Colon (tissue), 2 donors: Measurements from ENCODE around the gene DOCK11.
"Not testable (repeated sequence)": the region's sequence is repeated elsewhere in the genome, so short reads cannot be mapped to it uniquely, and the experiment has no call there.

Source experiments
- FAIRE-seq: peaks from 2 replicates; lab custom pipeline; 2012; peaks lifted over from hg19 to GRCh38; lab: Jason Lieb, UNC
- donor health status: control.
- donor health status: control.

DOCK11 gene

GRCh38 chrX:118570209-118570608 is 74.6 kb downstream of the DOCK11 start:
- FAIRE-seq = no peak

- FAIRE-seq = no peak
Measured at GRCh38 chrX:118571836-118572235, 76.2 kb downstream of the DOCK11 start.

- no peak for FAIRE-seq
Measured at GRCh38 chrX:118574666-118575065, 79.1 kb downstream of the DOCK11 start.

- FAIRE-seq = no peak
Measured at GRCh38 chrX:118577041-118577440, 81.4 kb downstream of the DOCK11 start.

GRCh38 chrX:118579417-118579816 is 83.8 kb downstream of the DOCK11 start:
- FAIRE-seq = no peak

GRCh38 chrX:118582926-118583325 is 87.3 kb downstream of the DOCK11 start:
- not testable (repeated sequence) for FAIRE-seq

- FAIRE-seq = no peak
Measured at GRCh38 chrX:118583781-118584180, 88.2 kb downstream of the DOCK11 start.

- FAIRE-seq = no peak
Measured at GRCh38 chrX:118585296-118585695, 89.7 kb downstream of the DOCK11 start.

GRCh38 chrX:118586206-118586605 is 90.6 kb downstream of the DOCK11 start:
- FAIRE-seq = not testable (repeated sequence)

GRCh38 chrX:118588715-118589114 is 93.1 kb downstream of the DOCK11 start:
- FAIRE-seq = no peak

- FAIRE-seq = no peak
Measured at GRCh38 chrX:118589227-118589626, 93.6 kb downstream of the DOCK11 start.

GRCh38 chrX:118593407-118593806 is 97.8 kb downstream of the DOCK11 start:
- FAIRE-seq = no peak

- FAIRE-seq = no peak
Measured at GRCh38 chrX:118594697-118595420, 99.2 kb downstream of the DOCK11 start.

GRCh38 chrX:118595501-118596042 is 100.0 kb downstream of the DOCK11 start:
- FAIRE-seq = peak; percentile 10

GRCh38 chrX:118596390-118596789 is 100.8 kb downstream of the DOCK11 start:
- no peak for FAIRE-seq

- FAIRE-seq = no peak
Measured at GRCh38 chrX:118603981-118604380, 108.4 kb downstream of the DOCK11 start.

- FAIRE-seq = peak; percentile 91
Measured at GRCh38 chrX:118612290-118612689, 116.7 kb downstream of the DOCK11 start.

- FAIRE-seq = no peak
Measured at GRCh38 chrX:118614150-118614549, 118.5 kb downstream of the DOCK11 start.

- FAIRE-seq = no peak
Measured at GRCh38 chrX:118615141-118615540, 119.5 kb downstream of the DOCK11 start.

- no peak for FAIRE-seq
Measured at GRCh38 chrX:118621081-118621759, 125.6 kb downstream of the DOCK11 start.

GRCh38 chrX:118623062-118623461 is 127.4 kb downstream of the DOCK11 start:
- no peak for FAIRE-seq

- no peak for FAIRE-seq
Measured at GRCh38 chrX:118626346-118626745, 130.7 kb downstream of the DOCK11 start.

- FAIRE-seq = peak; percentile 55
Measured at GRCh38 chrX:118627084-118627758, 131.6 kb downstream of the DOCK11 start.
